ENCODE data around the gene SLC38A3. TPM values are rescaled to one million over a fixed set of nuclear protein-coding genes. Genes with fewer than 3 reads are reported as not detected.

Gene SLC38A3
- total and polyA plus RNA-seq, 11 donors = 1.0 to 14.8 (median 8.4) TPM

GRCh38 chr3:50219285-50219684 lies 14.2 kb downstream of the SLC38A3 start:
- intact Hi-C loops (cut with DNase I) = no loop called here
- no peaks in the 10 kb centered on the region for H3K9me3 ChIP-seq
- 85 to 92% (median 91%) methylated on average over 5 of the region's 5 CpGs for WGBS, 4 donors
- H3K36me3 ChIP-seq = no peaks in the 10 kb centered on the region
- H3K27me3 ChIP-seq = no peaks in the 10 kb centered on the region
- peaks cover 0 to 6% (median 0%) of the 10 kb centered on the region in 12 donors for H3K4me1 ChIP-seq
- no peak overlapping the region for H3K27ac ChIP-seq
- no peak overlapping the region for H3K4me3 ChIP-seq
- DNase-seq (no peak), ATAC-seq (no peak)
- TF ChIP-seq CTCF (IDR thresholded peaks at IDR 0.05) (no peak), POLR2A (IDR thresholded peaks at IDR 0.05) (no peak)

GRCh38 chr3:50220109-50220508 lies 15.0 kb downstream of the SLC38A3 start:
- Histone ChIP-seq H3K9me3 (no peaks in the 10 kb centered on the region), H3K36me3 (no peaks in the 10 kb centered on the region), H3K27me3 (no peaks in the 10 kb centered on the region), H3K4me1 (peaks cover 0 to 6% (median 0%) of the 10 kb centered on the region in 12 donors), H3K4me3 (no peak overlapping the region), H3K27ac (no peak overlapping the region)
- intact Hi-C loops (cut with DNase I) = no loop called here
- WGBS, 4 donors = 33 to 67% (median 53%) methylated on average over 1 to 6 of the region's 6 CpGs
- ATAC-seq (peak; percentile 10 to 56 (median 30)), DNase-seq (no peak)
- TF ChIP-seq CTCF (IDR thresholded peaks at IDR 0.05) = no peak
- TF ChIP-seq POLR2A (IDR thresholded peaks at IDR 0.05) = no peak

GRCh38 chr3:50221051-50221410 lies 16.0 kb downstream of the SLC38A3 start:
- Histone ChIP-seq H3K27me3 (no peaks in the 10 kb centered on the region), H3K4me1 (peaks cover 0 to 6% (median under 1%) of the 10 kb centered on the region in 12 donors), H3K27ac (no peak overlapping the region), H3K36me3 (no peaks in the 10 kb centered on the region), H3K4me3 (no peak overlapping the region), H3K9me3 (no peaks in the 10 kb centered on the region)
- intact Hi-C loops (cut with DNase I) = no loop called here
- DNase-seq = no peak
- ATAC-seq = no peak
- 73 to 80% (median 78%) methylated on average over 3 to 4 of the region's 4 CpGs for WGBS, 4 donors
- no peak for TF ChIP-seq POLR2A (IDR thresholded peaks at IDR 0.05)

- TF ChIP-seq CTCF (IDR thresholded peaks at IDR 0.05) = peak in 1 of 12 donors; percentile 5
- TF ChIP-seq POLR2A (IDR thresholded peaks at IDR 0.05) = no peak
- Histone ChIP-seq H3K4me3 (no peak overlapping the region), H3K27ac (no peak overlapping the region), H3K4me1 (peaks cover 0 to 10% (median 6%) of the 10 kb centered on the region in 12 donors), H3K9me3 (no peaks in the 10 kb centered on the region), H3K27me3 (no peaks in the 10 kb centered on the region), H3K36me3 (no peaks in the 10 kb centered on the region)
- intact Hi-C loops (cut with DNase I) = no loop called here
- WGBS, 4 donors = 70 to 77% (median 74%) methylated on average over 5 to 12 of the region's 12 CpGs
- ATAC-seq (no peak), DNase-seq (no peak)
These were observed 16.5 kb downstream of the SLC38A3 start for GRCh38 chr3:50221411-50222168.

- DNase-seq (no peak), ATAC-seq (no peak)
- no peak for TF ChIP-seq POLR2A (IDR thresholded peaks at IDR 0.05)
- no peak for TF ChIP-seq CTCF (IDR thresholded peaks at IDR 0.05)
- no peaks in the 10 kb centered on the region for H3K9me3 ChIP-seq
- H3K27ac ChIP-seq = no peak overlapping the region
- no peak overlapping the region for H3K4me3 ChIP-seq
- intact Hi-C loops (cut with DNase I) = no loop called here
- no peaks in the 10 kb centered on the region for H3K27me3 ChIP-seq
- H3K4me1 ChIP-seq = peaks cover 3 to 16% (median 12%) of the 10 kb centered on the region in 12 donors
- no peaks in the 10 kb centered on the region for H3K36me3 ChIP-seq
- WGBS, 4 donors = 40 to 67% (median 59%) methylated on average over 1 of the region's 1 CpG
These were observed 17.1 kb downstream of the SLC38A3 start for GRCh38 chr3:50222169-50222528.
